Mucosa of descending colon (tissue), 3 donors: Measurements from ENCODE around the gene AP1B1. TPM values are rescaled to one million over a fixed set of nuclear protein-coding genes. Genes with fewer than 3 reads are reported as not detected.

Experiments
- ATAC-seq: fragments of 200-7000 bp; cut with Tn5 transposase; one replicate; pipeline ENCODE4 v1.9.1; 2020; ENCODE audit warnings: mild to moderate bottlenecking, moderate library complexity
- DNase-seq, 3 donors: peaks; one replicate each; pipeline ENCODE4 v3.0.0-alpha.2; 2020
- H3K36me3 ChIP-seq: fragments of 200-600 bp; one replicate; pipeline ENCODE4 v1.8.0; 2021; ENCODE audit warnings: low read depth, mild to moderate bottlenecking
- H3K4me1 ChIP-seq: fragments of 200-600 bp; one replicate; pipeline ENCODE4 v1.8.0; 2021; ENCODE audit warnings: low read depth, mild to moderate bottlenecking
- H3K4me3 ChIP-seq: fragments of 200-600 bp; one replicate; pipeline ENCODE4 v1.8.0; 2021; ENCODE audit warnings: mild to moderate bottlenecking
- H3K9me3 ChIP-seq: fragments of 200-600 bp; one replicate; pipeline ENCODE4 v1.8.0; 2021; ENCODE audit warnings: mild to moderate bottlenecking
- intact Hi-C, 2 donors: fragments of 100-400 bp; cut with DNase I in 1 of 2; cut with micrococcal nuclease in 1 of 2; formaldehyde crosslinking; loops; one replicate each; pipeline versions ENCODE4 v1.11.0 to v1.11.1; 2022; cut with DNase I, micrococcal nuclease
- total RNA-seq, 3 donors: library from RNA; stranded (reverse); fragmentation: NEBNext Ultra II Directional in 2 of 3; extraction: Animal tissue kit (Norgen Biotek cat#: 25700) in 2 of 3; gene quantifications; one replicate each; pipeline versions ENCODE4 v1.2.1 to v1.2.4, GENCODE V29; 2021 to 2023
- TF ChIP-seq, protein P1 (sequence below): fragments of 200-600 bp; IDR thresholded peaks from one replicate; pipeline ENCODE4 v1.8.0; 2022; ENCODE audit warnings: antibody characterized with exemption, mild to moderate bottlenecking
- donor health status: DM: no; HTN: no; CAD: no; lungs with moderate emphysema.
- donor health status: DM: no; HTN: no; CAD: no.
- donor health status: DM: no; HTN: yes; CAD: no.

Gene AP1B1
- total RNA-seq, 3 donors from 2014 or later: 74.4 to 105 (median 88.8) TPM

DNA sequence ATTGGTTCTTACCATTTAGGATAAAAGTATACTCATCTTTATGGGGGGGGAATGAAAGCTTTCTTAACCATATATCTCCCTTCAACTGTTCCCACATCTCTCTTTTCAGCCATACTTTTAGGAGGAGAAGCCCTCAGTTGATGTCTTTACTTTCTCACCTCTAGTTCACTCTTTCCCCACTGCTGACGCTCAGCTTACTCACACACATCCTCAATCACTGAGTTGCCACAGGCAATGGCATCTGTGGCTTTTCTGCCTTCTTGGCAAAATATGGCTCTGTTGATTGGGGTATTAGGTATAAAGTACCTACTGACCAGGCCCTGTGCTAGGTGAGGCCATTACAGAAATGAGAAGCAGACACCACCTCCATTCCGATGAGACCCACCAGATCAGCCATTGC is 12.2 kb upstream of the AP1B1 start:
- intact Hi-C loops: no loop called here
- H3K4me1 ChIP-seq: no peaks in the 10 kb centered on the region
- no peak overlapping the region for H3K4me3 ChIP-seq
- TF ChIP-seq, protein P1, sequence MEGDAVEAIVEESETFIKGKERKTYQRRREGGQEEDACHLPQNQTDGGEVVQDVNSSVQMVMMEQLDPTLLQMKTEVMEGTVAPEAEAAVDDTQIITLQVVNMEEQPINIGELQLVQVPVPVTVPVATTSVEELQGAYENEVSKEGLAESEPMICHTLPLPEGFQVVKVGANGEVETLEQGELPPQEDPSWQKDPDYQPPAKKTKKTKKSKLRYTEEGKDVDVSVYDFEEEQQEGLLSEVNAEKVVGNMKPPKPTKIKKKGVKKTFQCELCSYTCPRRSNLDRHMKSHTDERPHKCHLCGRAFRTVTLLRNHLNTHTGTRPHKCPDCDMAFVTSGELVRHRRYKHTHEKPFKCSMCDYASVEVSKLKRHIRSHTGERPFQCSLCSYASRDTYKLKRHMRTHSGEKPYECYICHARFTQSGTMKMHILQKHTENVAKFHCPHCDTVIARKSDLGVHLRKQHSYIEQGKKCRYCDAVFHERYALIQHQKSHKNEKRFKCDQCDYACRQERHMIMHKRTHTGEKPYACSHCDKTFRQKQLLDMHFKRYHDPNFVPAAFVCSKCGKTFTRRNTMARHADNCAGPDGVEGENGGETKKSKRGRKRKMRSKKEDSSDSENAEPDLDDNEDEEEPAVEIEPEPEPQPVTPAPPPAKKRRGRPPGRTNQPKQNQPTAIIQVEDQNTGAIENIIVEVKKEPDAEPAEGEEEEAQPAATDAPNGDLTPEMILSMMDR: no peak
- H3K36me3 ChIP-seq: no peaks in the 10 kb centered on the region
- no peak for DNase-seq
- ATAC-seq: no peak
- H3K9me3 ChIP-seq: no peaks in the 10 kb centered on the region

DNA sequence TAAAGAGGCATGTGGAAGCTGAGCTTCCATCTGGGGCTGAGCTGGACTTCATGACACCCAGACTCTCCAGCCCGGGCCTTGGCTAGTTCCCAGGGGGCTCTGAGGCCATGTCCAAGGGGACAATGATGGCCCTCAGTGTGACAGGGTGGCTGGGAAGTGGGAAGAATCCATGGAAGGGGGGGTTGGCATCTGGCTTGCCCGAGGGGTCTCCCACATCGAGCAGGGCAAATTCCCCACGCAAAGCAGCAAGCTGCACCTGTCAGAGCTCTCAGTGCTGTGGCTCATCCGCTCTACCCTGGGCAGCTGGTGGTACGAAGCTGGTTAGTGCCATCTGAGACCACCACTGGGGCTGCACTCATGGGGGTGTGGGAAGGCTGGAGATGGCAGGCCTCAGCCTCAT is 9.4 kb upstream of the AP1B1 start:
- intact Hi-C loops: loop anchor here in 1 of 2 donors (10.0 kb wide), 1 partner anchor 127 kb away; no protein-coding TSS in a partner anchor
- no peak overlapping the region for H3K4me3 ChIP-seq
- no peaks in the 10 kb centered on the region for H3K36me3 ChIP-seq
- H3K9me3 ChIP-seq: no peaks in the 10 kb centered on the region
- TF ChIP-seq, protein P1: no peak
- H3K4me1 ChIP-seq: no peaks in the 10 kb centered on the region
- ATAC-seq (no peak), DNase-seq (no peak)

DNA sequence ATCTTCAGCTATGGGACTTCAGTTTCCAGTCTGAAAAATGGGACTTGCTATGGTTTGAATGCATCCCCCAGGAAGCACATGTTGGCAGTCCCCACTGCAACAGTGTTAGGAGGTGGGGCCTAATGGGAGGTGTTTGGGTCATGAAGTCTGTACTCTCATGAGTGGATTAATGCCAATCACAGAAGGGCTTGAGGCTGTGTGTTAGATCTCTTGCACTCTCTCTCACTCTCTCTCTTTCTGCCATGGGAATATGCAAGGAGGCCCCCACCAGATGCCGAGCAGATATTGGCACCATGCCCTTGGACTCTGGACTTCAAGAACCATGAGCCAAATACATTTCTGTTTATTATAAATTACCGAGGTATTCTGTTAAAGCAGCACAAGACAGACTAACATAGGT is 7.8 kb upstream of the AP1B1 start:
- Histone ChIP-seq H3K4me3 (no peak overlapping the region), H3K36me3 (no peaks in the 10 kb centered on the region), H3K9me3 (no peaks in the 10 kb centered on the region), H3K4me1 (no peaks in the 10 kb centered on the region)
- ATAC-seq (no peak), DNase-seq (no peak)
- TF ChIP-seq, protein P1: no peak
- intact Hi-C loops: loop anchor here in 1 of 2 donors (10.0 kb wide), 1 partner anchor 129 kb away; no protein-coding TSS in a partner anchor

DNA sequence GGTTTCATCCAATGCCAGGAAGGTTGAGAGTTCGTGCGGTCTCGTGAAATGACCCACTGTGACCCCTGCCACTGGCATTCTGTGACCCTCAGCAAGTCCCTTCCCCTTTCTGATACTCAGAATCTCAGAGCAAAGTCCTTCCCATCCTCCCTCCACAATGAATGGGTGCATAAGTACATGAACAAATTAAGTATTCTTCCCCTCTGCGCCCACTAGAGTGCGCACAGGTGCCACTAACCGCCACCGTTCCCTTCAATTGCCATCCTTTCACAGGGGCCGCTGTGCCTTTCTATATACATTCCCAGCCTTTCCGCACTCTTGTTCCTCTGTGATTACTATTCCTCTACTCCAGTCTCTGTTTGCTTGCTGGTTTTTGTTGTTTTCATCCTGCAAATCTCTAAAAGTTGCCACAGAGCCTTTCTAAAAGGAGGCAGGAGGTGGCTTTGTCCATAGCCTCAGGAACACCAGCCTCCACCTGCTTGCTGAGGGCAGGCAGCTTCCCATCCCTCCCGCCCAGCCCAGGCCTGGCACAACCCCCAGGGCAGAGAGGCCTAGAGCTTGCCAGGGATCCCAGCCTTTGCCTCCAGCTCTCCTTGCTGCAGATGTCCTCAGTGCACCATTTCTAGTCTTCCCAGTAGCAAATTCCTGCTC is 6.7 kb upstream of the AP1B1 start:
- H3K4me1 ChIP-seq: no peaks in the 10 kb centered on the region
- no peaks in the 10 kb centered on the region for H3K9me3 ChIP-seq
- TF ChIP-seq, protein P1: peak; percentile 66
- no peaks in the 10 kb centered on the region for H3K36me3 ChIP-seq
- ATAC-seq (peak; percentile 93), DNase-seq (peak in 2 of 3 donors; percentile 78 to 84)
- no peak overlapping the region for H3K4me3 ChIP-seq
- intact Hi-C loops: loop anchor here in 1 of 2 donors (10.0 kb wide), 1 partner anchor 130 kb away; no protein-coding TSS in a partner anchor

DNA sequence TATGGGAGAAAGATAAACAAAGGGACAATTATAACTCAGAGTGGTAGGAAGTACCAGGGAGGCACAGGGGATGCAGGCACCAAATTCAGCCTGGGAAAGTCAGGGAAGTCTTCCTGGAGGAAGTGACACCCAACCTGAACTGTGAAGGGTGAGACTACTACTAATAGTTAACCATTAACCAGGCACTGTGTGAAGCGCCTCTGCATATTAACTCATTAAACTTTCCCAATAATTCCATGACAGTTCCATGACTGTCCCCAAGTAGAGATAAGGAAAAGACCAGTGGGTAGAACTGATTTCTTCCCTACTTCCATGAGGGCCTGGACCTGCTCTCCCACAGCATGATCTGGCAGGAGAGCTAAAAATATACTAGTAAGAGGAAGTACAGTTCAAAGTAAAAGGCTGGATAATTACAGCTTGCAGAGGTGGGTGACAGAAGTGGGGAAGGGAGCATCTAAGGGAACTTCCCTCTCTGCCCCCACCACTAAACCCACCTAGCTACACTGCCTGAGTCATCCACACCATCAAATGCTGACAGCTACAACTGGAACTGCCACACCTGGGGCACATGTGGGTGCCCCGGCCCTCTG is 4.7 kb upstream of the AP1B1 start:
- peak; percentile 27 for ATAC-seq
- Histone ChIP-seq H3K4me1 (no peaks in the 10 kb centered on the region), H3K36me3 (no peaks in the 10 kb centered on the region), H3K9me3 (no peaks in the 10 kb centered on the region), H3K4me3 (no peak overlapping the region)
- intact Hi-C loops: loop anchor here in 1 of 2 donors (10.0 kb wide), 1 partner anchor 132 kb away; no protein-coding TSS in a partner anchor
- TF ChIP-seq, protein P1: no peak
- DNase-seq: no peak
